ENCODE measurements around the gene RPL22. TPM values are rescaled to one million over a fixed set of nuclear protein-coding genes. Genes with fewer than 3 reads are reported as not detected.

The RPL22 gene
- total RNA-seq, 4 donors from 2014 or later, result 142 to 235 (median 159) TPM

GRCh38 chr1:6158181-6158580 is 41.2 kb downstream of the RPL22 start:
- no peak for DNase-seq (ENCODE audit: low spot score in 2 of 2)
- WGBS, 2 donors, result 67 to 71% methylated on average over 8 of the region's 8 CpGs
- no peak overlapping the region for H3K27ac ChIP-seq

GRCh38 chr1:6157528-6158174 is 41.7 kb downstream of the RPL22 start:
- no peaks in the 10 kb centered on the region for H3K4me1 ChIP-seq
- H3K27ac ChIP-seq, result no peak overlapping the region
- WGBS, 2 donors, result 70 to 74% methylated on average over 15 of the region's 15 CpGs
- no peak for TF ChIP-seq POLR2A (IDR thresholded peaks at IDR 0.05)
- TF ChIP-seq CTCF (IDR thresholded peaks at IDR 0.05), result no peak
- TF ChIP-seq EP300 (IDR thresholded peaks at IDR 0.05), result no peak
- H3K4me3 ChIP-seq, result no peak overlapping the region
- H3K27me3 ChIP-seq, result peaks cover 0 to 28% of the 10 kb centered on the region in 2 donors
- DNase-seq (ENCODE audit: low spot score in 2 of 2), result no peak
- H3K9me3 ChIP-seq, result no peaks in the 10 kb centered on the region
- H3K36me3 ChIP-seq, result no peaks in the 10 kb centered on the region

More at GRCh38 chr1:6158181-6158580, 41.2 kb downstream of the RPL22 start:
- Histone ChIP-seq H3K36me3 (no peaks in the 10 kb centered on the region), H3K9me3 (no peaks in the 10 kb centered on the region), H3K4me3 (no peak overlapping the region), H3K4me1 (no peaks in the 10 kb centered on the region), H3K27me3 (peaks cover 0 to 34% of the 10 kb centered on the region in 2 donors)
- TF ChIP-seq EP300 (IDR thresholded peaks at IDR 0.05), result no peak
- no peak for TF ChIP-seq POLR2A (IDR thresholded peaks at IDR 0.05)
- TF ChIP-seq CTCF (IDR thresholded peaks at IDR 0.05), result no peak

- Histone ChIP-seq H3K36me3 (no peaks in the 10 kb centered on the region), H3K27me3 (peaks cover 0 to 23% of the 10 kb centered on the region in 2 donors), H3K4me3 (no peak overlapping the region), H3K4me1 (no peaks in the 10 kb centered on the region), H3K9me3 (no peaks in the 10 kb centered on the region), H3K27ac (no peak overlapping the region)
- TF ChIP-seq POLR2A (IDR thresholded peaks at IDR 0.05), result no peak
- no peak for TF ChIP-seq EP300 (IDR thresholded peaks at IDR 0.05)
- TF ChIP-seq CTCF (IDR thresholded peaks at IDR 0.05), result no peak
- 58 to 65% methylated on average over 2 of the region's 2 CpGs for WGBS, 2 donors
- no peak for DNase-seq (ENCODE audit: low spot score in 2 of 2)
These were observed 42.3 kb downstream of the RPL22 start for GRCh38 chr1:6157132-6157527.

DNA sequence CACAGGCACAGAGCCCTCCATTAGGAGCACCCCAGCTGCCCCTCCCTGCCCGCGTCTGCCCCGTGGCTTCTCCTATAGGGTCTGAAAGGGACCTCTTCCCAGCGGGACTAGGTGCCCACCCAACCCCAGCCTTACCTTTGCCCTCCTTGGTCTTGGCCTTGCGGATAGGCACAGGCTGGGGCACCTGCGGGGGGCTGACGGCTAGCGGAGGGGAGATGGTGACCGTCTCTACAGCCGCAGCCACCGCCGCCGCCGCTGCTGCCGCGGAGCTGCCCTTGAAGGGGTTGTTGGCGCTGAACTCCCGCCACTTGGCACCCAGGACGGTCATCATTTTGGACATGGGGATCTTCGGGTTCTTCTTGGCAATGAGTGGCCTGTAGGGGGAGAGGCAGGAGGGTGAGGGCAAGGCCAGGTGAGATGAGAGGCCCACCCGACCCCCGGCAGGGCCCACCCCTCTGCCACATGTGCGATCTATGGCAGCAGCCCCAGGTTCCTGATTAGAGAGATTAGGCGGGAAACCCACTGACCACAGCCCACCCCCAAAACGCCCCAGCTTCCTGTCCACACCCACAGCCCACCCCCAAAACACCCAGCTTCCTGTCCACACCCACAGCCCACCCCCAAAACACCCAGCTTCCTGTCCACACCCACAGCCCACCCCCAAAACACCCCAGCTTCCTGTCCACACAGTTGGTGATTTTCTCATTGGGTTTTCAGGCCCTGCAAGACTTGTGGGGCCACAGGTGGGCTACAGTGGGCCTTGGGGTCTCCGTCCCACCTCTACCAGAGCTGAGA is 44.7 kb downstream of the RPL22 start:
- H3K4me3 ChIP-seq, result no peak overlapping the region
- no peak for DNase-seq (ENCODE audit: low spot score in 2 of 2)
- no peak overlapping the region for H3K27ac ChIP-seq
- H3K9me3 ChIP-seq, result no peaks in the 10 kb centered on the region
- H3K27me3 ChIP-seq, result peaks cover 0 to 3% of the 10 kb centered on the region in 2 donors
- TF ChIP-seq POLR2A (IDR thresholded peaks at IDR 0.05) (no peak), EP300 (IDR thresholded peaks at IDR 0.05) (no peak), CTCF (IDR thresholded peaks at IDR 0.05) (no peak)
- 85 to 91% methylated on average over 24 to 26 of the region's 26 CpGs for WGBS, 2 donors
- no peaks in the 10 kb centered on the region for H3K36me3 ChIP-seq
- no peaks in the 10 kb centered on the region for H3K4me1 ChIP-seq

DNA sequence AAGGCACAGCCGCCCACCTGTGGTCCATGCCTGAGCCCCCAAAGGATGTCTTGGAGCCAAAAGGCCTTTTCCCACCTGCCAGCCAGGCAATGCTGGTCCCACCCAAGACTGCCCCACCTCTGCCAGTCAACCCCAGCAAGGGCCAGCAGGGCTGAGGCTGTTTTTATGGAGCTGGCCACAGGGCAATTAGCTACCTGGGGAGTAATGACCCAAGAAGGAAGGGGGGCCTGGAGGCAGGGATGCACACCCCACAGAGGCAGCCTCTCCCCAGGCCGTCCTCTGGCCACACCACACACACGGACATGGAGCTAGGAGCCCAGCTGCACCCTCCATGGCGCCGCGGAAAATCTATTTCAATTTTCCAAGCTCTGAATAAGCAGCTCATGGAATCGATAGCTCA is 46.5 kb downstream of the RPL22 start:
- no peak for DNase-seq (ENCODE audit: low spot score in 2 of 2)
- Histone ChIP-seq H3K27ac (no peak overlapping the region), H3K27me3 (peaks cover 0 to 15% of the 10 kb centered on the region in 2 donors), H3K4me3 (no peak overlapping the region), H3K36me3 (no peaks in the 10 kb centered on the region), H3K4me1 (peaks cover 0 to 10% (median 4%) of the 10 kb centered on the region in 4 donors), H3K9me3 (no peaks in the 10 kb centered on the region)
- TF ChIP-seq CTCF (IDR thresholded peaks at IDR 0.05), result no peak
- TF ChIP-seq POLR2A (IDR thresholded peaks at IDR 0.05), result no peak
- no peak for TF ChIP-seq EP300 (IDR thresholded peaks at IDR 0.05)
- 69 to 73% methylated on average over 5 to 7 of the region's 7 CpGs for WGBS, 2 donors

Data from tibial nerve (tissue), 4 donors.